SKM-1 treated with dmso at 0.1 percent for 144 hours (cell line): ENCODE data around the gene ECHS1.
"Not testable (repeated sequence)": the region's sequence is repeated elsewhere in the genome, so short reads cannot be mapped to it uniquely, and the experiment has no call there.

Experiments used
- DNase-seq: peaks from one replicate; lab custom pipeline; 2025; ENCODE audit not compliant: unreplicated experiment; lab: John Stamatoyannopoulos, UW

Gene ECHS1

DNA sequence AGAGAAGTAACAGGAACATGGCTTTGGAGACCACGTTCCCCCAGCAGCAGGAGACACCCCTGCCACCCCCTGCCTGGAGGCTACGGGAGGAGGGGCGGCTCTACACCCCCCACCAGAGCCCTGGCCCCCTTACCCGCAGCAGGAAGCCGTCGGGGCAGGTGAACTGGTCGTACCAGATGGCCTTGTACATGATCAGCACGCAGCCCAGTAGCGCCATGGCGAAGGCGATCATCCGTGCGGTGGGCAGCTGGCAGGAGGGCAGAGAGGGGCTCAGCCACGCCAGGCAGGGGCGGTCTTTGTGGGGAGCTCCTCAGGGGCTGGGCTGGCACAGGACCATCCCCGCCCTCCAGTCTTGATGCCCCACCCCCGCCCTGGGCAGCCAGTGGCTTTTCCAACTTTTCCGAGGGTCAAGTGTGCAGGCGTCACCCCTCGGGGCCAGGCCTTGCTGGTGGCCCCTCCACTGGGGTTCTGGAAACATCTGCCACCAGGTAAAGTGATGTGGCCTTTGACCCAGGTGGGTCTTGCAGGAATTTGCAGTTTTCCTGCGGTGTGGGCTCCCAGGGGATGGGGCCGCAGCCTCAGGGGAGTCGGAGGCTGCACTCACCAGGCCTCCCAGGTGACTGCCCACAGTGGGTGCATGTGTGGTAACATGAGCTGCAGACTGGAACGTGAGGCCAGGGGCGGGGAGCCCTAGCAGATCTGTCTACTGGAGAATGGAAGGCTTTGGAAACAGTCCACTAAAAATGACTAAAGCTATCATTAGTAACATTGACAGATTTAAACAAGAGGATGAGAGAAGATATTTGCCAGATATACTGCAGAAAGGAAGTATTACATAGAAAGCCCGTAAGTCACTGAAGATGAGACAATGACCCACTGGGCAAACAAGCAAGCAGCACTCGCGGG, 46.2 kb downstream of the ECHS1 start:
- no peak for DNase-seq

DNA sequence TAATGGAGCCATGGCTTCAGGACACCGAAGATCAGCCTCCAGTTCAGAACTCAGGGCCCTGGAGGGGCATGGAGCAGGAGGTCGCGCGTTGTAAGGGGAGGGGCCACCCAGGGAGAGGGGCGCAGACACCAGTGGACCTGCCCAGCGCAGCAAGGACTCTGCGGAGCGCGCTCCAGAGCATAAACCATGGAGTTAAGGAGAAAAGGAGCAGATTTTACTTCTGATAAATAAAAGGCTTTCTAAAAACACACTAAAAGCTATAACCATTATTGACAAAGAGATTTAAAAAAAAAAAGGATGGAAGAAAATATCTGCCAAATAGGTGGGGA, 47.0 kb downstream of the ECHS1 start:
- no peak for DNase-seq

DNA sequence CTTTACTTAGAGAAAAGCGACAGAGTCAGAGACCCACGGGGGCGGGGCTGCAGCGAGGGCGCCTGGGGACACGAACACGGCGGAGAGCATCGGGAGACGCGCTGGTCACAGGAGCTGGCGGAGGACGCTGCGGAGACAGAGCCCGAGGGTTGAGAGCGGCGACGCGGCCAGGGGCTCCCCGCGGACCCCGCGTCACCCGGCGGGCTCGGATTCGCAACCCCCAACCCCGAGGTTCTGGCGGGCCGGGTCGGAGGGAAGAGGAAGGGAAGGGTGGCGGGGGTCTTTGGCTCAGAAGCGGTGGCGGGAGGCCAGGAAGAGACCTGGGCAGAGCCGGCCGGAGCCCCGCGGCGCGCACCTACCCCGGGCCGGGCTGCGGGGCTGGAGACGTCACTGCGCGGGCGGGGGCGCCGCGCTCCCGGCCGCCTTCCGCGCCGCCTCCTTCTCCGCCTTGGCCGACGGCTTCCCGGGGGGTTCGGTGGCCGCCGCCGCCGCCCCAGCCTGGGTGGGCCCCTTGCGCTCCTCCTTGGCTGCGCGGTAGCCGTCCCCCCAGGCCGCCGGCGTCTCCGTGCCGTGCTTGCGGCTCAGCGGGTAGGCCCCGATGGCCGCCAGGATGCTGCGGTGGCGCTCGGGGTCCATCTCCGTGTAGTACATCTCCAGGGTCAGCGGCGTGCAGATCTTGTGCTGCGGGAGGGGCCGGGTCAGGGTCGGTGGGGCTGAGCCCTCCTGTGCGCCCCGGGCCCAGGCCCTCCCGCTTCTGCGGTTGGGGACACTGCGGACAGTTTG, 47.5 kb downstream of the ECHS1 start:
- DNase-seq, result no peak

DNA sequence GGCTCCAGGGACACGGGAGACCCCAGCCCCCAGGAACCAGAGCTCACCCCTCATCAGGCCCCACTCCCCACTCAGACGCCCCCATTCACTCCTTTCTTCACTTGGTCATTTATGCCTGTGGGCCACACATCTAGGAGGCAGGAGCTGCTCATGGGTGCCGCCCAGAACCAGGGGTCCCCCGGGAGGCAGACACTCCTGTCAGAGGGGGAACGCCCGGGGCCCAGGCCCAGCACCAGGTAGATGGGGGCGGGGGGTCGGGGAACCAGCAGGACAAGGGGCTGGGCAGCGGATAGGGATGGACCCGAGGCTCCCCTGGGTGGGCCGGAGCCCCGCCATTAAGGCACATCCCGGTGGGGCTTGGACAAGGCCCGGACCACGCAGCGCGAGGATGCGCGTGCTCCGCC, 48.3 kb downstream of the ECHS1 start:
- DNase-seq, result no peak

DNA sequence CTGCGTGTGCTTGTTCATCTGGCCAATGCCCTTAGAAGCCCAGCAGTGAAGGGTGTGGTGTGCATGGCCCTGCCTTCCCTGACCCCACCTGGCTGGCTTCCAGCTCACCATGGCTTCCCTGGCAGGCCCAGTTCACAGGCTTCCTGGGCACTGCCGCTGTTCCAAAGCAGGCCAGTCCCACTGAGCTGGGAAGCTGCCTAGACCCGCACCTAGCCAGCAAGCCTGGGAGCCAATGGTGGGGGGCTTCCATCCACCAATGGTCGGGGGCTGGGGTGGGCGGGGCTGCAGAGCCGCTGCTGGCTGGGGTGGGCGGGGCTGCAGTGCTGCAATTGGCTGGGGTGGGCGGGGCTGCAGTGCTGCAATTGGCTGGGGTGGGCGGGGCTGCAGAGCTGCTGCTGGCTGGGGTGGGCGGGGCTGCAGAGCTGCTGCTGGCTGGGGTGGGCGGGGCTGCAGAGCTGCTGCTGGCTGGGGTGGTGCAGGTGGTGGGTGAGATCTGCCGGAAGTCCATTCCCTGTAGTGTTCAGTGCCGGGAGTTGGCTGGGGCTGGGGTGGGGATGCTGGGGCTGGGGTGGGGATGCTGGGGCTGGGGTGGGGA, 48.9 kb downstream of the ECHS1 start:
- no peak for DNase-seq

DNA sequence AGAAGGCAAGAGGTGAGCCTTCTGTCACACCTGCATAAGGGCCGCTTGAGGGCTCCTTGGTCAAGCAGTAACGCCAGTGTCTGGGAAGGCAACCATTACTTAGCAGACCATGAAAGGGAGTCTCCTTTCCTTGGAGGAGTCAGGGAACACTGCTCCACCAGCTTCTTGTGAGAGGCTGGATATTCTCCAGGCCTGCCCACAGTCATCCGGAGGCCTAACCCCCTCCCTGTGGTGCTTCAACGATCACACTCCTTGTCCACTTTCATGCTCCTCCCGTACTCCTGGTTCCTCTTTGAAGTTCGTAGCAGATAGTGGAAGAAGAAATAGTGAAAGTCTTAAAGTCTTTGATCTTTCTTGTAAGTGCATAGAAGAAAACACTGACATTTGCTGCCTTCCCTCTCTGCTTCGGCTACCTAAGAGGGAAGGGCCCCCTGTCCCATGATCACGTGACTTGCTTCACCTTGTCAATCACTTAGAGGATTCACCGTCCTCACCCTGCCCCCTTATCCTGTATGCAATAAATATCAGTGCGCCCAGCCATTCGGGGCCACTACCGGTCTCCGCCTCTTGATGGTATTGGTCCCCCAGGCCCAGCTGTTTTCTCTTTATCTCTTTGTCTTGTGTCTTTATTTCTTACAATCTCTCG, 51.0 kb downstream of the ECHS1 start:
- not testable (repeated sequence) for DNase-seq

DNA sequence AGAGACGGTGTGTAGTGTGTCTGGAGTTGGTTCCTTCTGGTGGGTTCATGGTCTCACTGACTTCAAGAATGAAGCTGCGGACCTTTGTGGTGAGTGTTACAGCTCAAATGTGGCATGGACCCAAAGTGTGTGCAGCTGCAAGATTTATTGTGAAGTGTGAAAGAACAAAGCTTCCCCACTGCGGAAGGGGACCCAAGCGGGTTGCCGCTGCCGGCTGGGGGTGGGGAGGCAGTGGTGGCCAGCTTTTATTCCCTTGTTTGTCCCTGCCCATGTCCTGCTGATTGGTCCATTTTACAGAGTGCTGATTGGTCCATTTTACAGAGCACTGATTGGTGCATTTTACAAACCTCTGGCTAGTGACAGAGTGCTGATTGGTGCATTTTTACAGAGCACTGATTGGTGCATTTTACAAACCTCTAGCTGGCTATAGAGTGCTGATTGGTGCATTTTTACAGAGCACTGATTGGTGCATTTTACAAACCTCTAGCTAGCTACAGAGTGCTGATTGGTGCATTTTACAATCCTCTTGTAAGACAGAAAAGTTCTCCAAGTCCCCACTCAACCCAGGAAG, 52.2 kb downstream of the ECHS1 start:
- DNase-seq, result not testable (repeated sequence)

DNA sequence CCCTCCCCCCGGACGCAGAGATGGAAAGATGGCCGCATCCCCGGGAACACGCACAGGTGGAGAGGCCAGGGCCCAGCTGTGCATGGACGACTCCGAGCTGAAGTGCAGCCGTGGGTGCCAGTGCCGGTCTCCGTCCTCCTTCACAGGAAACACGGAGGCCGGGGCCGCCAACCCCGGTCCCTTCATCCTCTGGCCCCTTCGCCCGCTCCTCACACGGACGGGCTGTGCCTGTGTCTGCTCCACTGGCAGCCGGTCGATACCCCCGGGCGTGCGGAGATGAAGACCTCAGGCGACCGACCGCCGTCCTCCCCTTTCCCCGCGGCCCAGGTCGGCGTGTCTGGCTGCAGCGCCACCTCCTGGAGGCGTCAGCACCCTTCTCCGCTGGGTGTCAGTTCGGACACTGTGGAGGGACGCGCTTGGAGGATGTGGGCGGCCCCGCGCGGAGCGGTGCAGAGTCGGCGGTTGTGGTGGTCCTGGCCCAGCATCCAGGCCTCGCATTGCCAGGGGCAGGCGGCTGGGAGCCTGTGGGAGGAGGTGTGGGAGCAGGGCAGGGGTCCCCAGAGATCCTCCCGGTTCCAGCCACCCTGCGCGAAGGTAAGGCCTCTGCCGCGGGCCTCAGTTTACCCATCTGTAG, 54.5 kb downstream of the ECHS1 start:
- peak; percentile 38 for DNase-seq

DNA sequence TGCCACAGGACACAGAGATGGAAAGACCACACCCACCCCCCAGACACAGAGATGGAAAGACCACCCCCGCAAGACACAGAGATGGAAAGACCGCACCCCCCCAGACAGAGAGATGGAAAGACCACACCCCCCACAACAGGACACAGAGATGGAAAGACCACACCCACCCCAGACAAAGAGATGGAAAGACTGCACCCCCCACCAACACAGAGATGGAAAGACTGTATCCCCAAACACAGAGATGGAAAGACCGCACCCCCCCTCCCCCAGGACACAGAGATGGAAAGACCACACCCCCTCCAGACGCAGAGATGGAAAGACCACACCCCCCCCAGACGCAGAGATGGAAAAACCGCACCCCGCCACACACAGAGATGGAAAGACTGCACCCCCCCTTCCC, 56.4 kb downstream of the ECHS1 start:
- no peak for DNase-seq

DNA sequence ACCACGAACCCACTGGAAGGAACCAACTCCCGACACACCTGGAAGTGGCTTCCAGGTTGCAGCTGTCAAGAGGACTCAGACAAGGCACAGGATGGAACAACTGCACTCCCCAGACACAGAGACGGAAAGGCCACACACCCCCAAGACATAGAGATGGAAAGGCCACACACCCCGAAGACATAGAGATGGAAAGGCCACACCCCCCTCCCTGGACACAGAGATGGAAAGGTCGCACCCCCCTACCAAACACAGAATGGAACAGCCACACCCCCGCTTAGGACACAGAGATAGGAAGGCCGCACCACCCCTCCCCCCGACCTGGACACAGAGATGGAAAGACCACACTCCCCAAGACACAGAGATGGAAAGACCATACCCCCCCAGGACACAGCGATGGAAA, 56.9 kb downstream of the ECHS1 start:
- DNase-seq, result no peak

DNA sequence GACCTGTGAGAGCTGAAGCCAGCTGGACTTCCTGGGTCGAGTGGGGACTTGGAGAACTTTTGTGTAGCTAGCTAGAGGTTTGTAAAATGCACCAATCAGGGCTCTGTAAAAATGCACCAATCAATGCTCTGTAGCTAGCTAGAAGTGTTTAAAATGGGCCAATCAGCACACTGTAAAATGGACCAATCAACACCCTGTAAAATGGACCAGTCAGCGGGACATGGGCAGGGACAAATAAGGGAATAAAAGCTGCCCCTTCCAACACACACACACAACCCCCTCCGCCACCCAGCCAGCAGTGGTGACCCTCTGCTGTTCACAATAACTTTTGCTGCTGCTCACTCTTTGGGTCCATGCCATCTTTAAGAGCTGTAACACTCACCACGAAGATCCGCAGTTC, 57.3 kb downstream of the ECHS1 start:
- no peak for DNase-seq

DNA sequence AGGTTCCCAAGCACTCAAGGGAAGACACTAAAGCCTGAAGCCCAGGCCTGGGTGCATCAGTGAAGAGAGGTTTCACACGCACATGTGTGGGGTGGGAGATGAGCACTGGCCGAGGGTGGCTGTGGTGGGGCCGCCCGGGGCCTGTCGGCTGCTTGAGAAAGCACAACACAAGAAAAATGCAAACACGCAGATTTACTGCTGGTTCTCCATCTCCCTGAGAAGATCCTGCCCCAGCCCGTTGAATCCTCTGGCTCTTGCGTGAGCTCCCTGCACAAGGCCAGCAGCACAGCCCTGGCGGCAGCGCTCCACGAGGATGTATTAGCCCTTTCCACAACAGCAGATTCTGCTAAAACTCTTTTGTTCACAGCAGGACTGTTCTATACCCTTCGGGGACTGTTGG, 58.2 kb downstream of the ECHS1 start:
- no peak for DNase-seq

DNA sequence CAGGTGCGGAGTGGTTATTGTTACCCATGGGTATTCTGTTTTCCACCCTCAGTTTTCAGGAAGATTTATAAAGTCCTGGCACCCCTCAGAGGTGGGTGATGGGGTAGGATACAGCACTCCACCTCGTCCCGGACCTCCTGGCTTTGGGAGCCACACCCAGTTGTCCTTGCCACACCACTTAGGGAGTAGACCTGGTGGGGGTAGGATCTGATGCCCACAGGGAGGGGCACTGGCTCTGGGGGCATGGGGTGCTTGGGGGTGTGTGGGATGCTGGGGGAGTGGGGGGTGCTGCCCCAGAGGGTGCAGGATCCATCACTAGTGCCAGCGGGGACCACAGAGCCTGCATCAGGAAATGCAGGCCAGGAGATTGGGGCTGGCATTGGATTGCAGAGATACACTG, 60.0 kb downstream of the ECHS1 start:
- DNase-seq, result no peak

DNA sequence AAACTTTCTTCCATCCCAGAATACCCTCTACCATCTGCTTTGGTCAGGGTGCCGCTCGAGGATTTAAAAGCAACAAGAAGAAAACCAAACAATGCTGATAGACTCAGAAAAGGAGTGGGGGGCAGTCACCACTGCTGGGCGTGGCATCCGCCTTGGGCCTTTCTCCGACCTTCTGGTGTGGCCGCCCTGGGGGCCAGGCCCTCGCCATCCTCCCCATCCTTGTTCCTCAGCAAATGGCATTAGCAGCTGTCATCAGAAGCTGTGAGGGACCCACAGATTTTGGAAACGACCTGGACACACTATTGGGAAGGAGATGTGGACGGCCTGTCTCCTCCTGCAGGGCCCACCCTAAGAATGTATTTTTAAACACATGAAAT, 60.4 kb downstream of the ECHS1 start:
- no peak for DNase-seq
